ACHN (cell line): ENCODE results near the gene ZNF318.
"Not testable (repeated sequence)": the region's sequence is repeated elsewhere in the genome, so short reads cannot be mapped to it uniquely, and the experiment has no call there.

Source experiments
- DNase-seq: peaks from one replicate; pipeline ENCODE4 v3.0.0-alpha.2; 2015
- in situ Hi-C: cut with HindIII; loops from 2 replicates; pipeline ENCODE4 v1.10.0; 2017; ENCODE audit warnings: low sequenced_read_pairs, low pct_ligation_motif_present, low pct_unique_long_range_greater_than_20kb

ZNF318 gene

GRCh38 chr6:43391440-43392031, 22.1 kb upstream of the ZNF318 start:
- DNase-seq, result no peak
- in situ Hi-C loops, result no loop called here

DNA sequence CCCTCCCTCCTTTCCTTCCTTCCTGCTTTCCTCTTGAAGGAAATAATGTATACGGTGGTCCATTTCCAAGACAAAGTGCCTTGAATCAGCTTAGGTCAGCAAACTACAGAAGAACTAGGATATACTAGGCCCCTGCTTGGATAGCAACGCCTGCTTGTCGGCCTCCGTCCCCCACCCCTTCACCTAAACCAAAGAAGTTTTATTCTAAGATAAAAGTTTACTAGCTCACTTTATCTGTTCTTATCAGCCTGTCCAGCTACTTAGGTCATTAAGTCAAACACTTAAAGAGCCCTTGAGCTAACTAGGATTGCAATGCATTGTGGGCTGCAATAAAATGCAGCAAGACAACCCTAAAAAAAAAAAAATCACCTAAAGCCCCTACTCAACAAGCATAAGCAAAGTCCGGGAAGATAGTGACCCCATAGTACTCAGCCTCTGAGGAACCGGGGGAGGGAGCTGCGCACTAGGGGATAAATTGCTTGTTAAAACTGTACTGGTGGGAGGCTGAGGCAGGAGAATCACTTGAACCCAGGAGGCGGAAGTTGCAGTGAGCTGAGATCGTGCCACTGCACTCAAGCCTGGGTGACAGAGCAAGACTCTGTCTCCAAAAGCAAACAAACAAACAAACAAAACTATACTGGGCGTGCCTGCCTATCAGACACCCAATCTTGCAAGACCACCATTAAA, 21.4 kb upstream of the ZNF318 start:
- DNase-seq, in situ Hi-C loops: not testable (repeated sequence)

DNA sequence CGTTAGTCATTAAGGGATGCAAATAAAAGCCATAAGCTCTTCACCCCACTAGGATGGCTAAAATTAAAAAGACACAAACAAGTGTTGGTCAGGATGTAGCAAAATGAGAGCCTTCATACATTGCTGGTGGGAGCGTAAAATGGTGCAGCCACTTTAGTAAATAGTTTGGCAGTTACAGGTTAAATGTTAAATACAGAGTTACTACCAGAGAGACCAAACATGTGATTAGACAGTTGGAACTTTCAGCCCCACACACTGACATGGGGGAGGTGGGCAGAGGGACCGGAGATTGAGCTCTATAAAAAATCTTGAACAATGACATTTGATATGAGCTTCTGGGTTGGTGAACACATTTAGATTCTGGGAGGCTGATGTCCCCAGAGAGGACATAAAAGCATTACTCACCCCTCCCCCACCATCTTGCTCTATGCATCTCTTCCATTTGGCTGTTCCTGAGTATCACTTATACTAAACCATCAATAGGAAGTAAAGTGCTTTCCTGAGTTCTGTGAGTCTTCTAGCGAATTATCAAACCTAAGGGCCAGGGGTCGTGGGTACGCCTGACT, 20.4 kb upstream of the ZNF318 start:
- DNase-seq, result no peak
- in situ Hi-C loops, result no loop called here

DNA sequence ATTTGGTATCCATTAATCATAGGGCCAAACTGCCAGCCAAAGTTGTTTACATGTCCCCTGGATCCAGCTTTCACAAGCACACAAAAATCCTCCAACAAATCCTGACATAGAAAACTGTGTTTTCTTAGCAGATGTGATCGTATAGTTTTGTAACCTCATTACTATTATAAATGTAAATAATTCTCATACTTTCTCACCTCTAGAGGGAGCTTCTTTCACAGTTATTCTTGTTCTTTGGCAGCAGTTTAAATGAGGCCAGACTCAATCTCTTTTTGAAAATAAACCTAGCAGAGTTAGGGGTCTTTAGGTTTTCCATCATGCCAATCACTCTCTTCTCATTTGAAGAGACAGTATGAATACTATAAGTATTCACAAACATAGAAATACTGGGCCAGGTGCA, 17.0 kb upstream of the ZNF318 start:
- DNase-seq, result peak; percentile 47
- in situ Hi-C loops, result no loop called here

DNA sequence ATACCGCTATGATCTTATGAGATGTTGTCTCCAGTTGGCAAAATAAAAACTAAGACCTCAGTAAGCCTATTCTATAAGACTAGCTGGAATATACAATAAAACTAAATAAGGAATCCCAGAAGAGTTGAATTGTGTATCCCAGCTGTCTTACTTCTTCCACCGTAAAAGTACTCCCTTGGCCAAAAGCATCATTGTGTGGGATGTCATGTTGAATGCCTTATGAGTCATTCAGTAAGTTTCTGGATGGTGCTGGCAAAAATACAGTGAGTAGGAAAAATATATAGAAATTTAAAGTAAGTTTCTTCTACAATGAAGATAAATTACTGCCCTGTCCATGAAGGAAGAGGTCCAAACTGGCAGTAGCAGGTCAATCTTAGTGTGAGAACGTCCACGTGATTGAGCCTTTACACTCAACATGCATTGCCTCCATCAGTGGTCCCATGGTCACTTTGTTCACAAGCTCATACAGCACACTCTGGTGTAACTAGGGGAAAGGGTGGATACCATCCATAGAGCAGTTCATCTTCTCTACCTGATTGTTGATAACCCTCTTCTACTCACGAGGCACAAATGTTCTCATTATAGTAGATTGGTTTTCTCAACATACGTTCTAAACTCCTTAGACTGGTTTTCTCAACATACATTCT, 13.7 kb upstream of the ZNF318 start:
- in situ Hi-C loops, result no loop called here
- DNase-seq, result peak; percentile 24

GRCh38 chr6:43380858-43381257, 11.4 kb upstream of the ZNF318 start:
- DNase-seq, in situ Hi-C loops: not testable (repeated sequence)

DNA sequence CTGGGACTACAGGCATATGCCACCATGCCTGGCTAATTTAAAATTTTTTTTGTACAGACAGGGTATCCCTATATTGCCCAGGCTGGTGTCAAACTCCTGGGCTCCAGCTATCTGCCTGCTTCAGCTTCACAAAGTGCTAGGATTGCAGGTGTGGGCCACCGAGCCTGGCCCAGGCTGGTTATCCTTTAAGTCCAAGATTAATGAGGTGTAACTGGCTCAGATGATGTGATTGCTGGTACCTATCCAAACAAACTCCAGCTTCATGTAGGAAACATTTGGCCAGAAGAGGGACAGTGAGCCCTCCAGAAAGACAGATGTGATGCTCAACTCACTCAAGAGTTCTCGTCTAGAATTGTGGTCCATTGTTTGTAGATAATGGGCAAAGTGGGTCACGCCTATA, 9.2 kb upstream of the ZNF318 start:
- in situ Hi-C loops, result no loop called here

DNA sequence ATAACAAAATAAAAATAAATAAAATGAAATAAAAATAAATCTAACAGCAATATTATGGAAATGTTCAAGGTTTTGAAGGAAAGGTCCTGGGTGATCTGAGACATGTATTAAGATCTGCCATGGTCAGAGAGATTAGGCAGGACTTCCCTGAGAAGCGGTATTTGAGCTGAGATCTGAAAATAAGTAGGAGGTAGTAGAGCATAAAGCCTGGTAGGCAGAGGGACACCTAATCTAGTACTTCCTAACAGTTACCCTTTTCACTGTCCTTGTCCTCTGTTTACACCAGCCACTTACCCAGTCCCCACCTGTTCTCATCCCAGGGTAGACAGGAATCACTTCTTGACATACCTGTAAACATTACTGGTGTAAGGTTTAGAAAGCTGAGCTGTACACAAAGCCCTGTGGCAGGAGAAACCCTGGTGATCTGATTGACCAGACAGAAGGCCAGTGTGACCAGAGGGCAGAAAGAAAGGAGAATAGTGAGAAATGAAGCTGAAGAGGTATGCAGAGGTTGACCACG, 8.3 kb upstream of the ZNF318 start:
- peak; percentile 13 for DNase-seq
- in situ Hi-C loops, result no loop called here

More for the DNA sequence above, 9.2 kb upstream of the ZNF318 start:
- peak; percentile 72 for DNase-seq

GRCh38 chr6:43376551-43376981, 7.1 kb upstream of the ZNF318 start:
- DNase-seq, result no peak
- in situ Hi-C loops, result no loop called here

- in situ Hi-C loops, result no loop called here
- DNase-seq, result no peak
Measured at GRCh38 chr6:43375693-43376092, 6.2 kb upstream of the ZNF318 start.

- no peak for DNase-seq
- in situ Hi-C loops, result no loop called here
Measured at GRCh38 chr6:43373252-43373875, 3.9 kb upstream of the ZNF318 start.

DNA sequence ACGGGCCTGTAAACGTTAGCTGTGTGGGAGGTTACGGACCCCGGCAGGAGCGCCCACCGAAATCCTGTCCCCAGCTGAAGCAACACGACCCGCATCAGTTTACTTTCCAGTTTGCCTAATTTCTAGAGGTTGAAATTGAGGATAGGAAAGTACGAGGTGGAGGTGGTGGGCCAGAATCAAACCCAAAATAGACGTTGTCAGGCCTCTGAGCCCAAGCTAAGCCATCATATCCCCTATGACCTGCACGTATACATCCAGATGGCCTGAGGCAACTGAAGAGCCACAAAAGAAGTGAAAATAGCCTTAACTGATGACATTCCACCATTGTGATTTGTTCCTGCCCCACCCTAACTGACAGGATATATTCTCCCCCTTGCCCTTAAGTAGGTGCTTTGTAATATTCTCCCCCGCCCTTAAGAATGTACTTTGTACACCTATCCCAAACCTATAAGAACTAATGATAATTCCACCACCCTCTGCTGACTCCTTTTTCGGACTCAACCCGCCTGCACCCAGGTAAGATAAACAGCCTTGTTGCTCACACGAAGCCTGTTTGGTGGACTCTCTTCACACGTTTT, 645 bp upstream of the ZNF318 start:
- DNase-seq, in situ Hi-C loops: not testable (repeated sequence)

- in situ Hi-C loops, result no loop called here
- peak; percentile 39 for DNase-seq
Measured at GRCh38 chr6:43368259-43369160, 937 bp downstream of the ZNF318 start.

DNA sequence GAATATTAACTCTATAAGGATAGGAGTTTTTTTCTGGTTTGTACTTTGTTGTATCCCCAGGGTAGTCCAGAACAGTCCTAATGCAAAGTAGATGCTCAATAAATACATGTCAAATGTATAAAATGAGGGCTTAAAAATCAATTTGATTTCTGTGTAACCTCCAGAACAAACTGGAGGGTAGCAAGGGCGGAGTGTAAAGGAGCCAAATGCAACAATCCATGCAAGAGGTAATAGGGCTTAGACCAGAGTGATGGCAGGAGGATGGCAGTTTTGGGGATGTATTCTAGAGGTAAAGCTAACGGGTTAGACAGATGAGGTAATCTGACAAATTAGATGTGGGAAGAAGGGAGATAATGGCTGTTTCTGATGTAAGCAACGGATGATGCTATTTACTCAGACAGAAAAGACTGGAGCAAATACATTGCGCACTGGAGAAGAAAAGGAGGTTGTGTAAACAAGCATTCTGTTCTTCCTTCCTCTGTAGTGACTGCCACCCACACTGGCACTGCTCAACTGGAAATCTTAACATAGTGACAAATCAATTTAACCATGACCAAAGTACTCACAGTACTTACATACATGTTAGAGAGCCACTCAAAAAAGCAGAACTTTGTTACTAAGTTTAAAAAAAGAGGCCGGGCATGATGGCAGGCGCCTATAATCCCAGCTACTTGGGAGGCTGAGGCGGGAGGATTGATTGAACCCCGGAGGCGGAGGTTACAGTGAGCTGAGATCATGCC, 2.0 kb downstream of the ZNF318 start:
- DNase-seq, result no peak
- in situ Hi-C loops, result no loop called here

DNA sequence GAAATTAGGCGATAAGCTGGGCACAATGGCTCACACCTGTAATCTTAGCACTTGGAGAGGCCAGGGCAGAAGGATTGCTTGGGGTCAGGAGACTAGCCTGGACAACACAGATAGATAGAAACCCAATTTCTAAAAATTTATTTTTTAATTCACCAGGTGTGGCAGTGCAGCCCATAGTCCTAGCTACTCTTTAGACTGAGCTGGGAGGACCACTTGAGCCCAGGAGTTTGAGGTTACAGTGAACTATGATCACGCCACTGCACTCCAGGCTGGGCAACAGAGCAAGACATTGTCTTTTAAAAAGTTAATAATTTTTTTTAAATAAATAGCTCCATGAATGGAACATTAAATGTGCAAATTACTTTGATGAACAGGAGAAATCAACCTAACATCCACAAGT, 8.2 kb downstream of the ZNF318 start:
- in situ Hi-C loops, result no loop called here
- DNase-seq, result no peak

DNA sequence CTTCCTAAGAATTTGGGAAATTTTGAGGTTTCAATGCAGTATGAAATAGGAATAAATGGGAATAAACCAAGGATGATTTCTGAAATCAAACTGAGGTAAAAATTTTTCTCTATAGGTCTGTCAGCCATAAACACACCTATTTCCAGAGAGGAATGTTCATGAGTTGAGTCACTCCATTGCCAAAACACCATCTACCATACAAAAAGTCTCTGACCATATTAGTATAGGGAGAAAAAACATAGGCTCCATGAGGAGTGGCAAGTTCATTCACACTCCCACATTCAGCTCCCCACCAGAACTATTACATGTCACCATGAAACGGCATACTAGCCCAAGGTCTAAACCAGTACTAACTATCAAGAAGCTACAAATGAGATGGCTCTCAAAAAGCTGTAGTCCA, 9.6 kb downstream of the ZNF318 start:
- in situ Hi-C loops, result no loop called here
- no peak for DNase-seq

DNA sequence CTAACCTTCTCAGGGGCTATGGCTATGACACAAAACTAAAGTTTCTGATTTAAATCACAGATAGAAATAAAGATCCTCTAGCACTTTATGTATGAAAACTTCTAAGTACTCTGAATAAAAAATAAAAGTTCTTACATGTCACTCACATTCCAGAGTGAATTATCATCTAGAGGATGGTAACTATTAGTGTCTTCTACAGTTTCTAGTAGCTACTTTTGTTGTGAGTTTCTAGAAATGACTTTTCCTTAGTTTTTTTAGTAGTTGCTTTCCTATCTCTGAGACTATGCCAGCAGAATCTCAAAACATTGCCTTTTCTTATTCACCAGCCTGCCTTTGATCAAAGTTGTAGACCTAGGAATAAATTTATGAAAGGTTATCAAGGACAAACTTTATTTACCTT, 10.1 kb downstream of the ZNF318 start:
- in situ Hi-C loops, result no loop called here
- DNase-seq, result no peak
